HG02678 (cell line): ENCODE results near the gene DPEP1.
"Not testable (repeated sequence)": the region's sequence is repeated elsewhere in the genome, so short reads cannot be mapped to it uniquely, and the experiment has no call there.

Experiments
- ATAC-seq: cut with Tn5 transposase; IDR thresholded peaks from one replicate; pipeline ENCODE4 v1.9.1; 2021; ENCODE audit warnings: mild to moderate bottlenecking, moderate library complexity; ENCODE audit not compliant: unreplicated experiment

DPEP1 gene

GRCh38 chr16:89645122-89645521 is 31.7 kb downstream of the DPEP1 start:
- ATAC-seq, result no peak

DNA sequence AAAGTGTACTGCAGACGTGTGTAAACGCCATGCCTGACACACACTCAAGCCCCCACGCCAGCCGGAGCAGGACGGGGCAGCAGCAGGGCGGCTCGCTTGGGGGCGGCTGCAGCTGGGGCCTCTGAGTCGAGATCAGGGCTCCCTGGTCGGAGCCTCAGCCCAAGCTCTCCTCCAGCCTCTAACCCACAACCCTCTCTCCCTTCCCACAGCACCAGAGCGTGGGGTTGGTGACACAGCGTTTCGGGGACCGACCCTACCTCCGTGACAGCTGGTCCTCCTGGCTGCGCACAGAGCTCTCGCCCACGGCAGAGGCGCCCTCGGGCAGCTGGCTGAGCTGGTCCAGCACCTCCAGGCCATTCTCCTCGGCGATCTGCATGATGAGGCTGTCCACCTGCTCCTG is 32.8 kb downstream of the DPEP1 start:
- ATAC-seq, result no peak

GRCh38 chr16:89646906-89647305 is 33.5 kb downstream of the DPEP1 start:
- no peak for ATAC-seq

DNA sequence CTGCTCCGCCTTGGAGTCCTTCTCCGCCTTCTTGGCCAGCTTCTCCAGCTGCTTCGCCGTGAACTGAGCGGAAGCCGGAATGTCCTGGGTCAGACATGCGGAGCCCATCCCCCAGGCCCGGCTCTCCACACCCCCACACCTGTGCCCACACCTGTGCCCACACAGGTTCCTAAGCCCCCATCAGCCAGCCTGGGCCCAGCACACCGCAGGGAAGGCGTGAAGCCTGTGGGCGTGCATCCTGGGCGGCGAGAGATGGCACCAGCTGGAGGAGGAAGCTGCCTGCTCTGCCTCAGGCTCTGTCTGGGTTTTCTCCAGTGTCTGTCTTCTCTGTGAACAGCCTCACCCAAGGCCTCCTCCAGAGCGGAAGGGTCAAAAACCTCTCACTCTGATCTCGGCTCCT is 38.1 kb downstream of the DPEP1 start:
- ATAC-seq, result no peak

GRCh38 chr16:89653656-89654295 is 40.3 kb downstream of the DPEP1 start:
- ATAC-seq, result no peak

GRCh38 chr16:89655062-89655643 is 41.7 kb downstream of the DPEP1 start:
- ATAC-seq, result no peak

DNA sequence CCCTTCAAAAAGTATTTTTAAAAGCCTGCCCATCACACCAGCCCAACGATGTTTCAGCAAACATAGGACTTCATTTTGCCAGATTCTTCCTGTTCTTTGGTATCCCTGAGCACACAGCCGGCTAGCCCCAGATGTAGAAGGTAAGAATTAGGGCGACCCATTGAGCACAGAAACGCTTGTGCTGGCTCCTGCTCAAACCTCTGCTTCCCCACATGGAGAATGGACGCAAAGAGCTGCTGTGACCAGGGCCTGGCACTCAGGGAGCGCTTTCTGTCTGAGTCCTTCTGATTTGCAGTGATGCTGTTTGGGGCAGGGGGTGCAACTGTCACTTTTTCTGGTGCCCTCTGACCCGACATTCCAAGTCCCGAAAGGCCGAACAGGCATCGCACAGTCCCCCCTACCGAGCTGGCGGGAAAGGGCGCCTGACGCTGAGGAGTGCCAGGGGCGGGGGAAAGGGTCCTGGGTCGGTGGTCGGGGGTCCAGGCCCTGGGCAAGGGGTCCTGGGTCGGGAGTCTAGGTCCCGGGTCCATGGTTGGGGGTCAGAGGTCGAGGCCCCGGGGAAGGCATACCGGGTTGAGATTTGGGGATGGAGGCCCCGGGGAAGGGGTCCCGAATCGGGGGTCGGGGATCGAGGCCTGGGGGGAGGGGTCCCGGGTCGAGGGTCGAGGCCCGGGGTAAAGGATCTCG is 43.1 kb downstream of the DPEP1 start:
- ATAC-seq, result no peak

GRCh38 chr16:89657442-89658220 is 44.2 kb downstream of the DPEP1 start, which contains the start of the genes CHMP1A and SPATA33:
Gene CHMP1A (minus strand): TSS chr16:89657708. CDS start chr16:89657588, 120 bp downstream.
Gene SPATA33 (plus strand): TSS chr16:89657836. CDS start chr16:89657912, 76 bp downstream.
- peak; percentile 90 for ATAC-seq

DNA sequence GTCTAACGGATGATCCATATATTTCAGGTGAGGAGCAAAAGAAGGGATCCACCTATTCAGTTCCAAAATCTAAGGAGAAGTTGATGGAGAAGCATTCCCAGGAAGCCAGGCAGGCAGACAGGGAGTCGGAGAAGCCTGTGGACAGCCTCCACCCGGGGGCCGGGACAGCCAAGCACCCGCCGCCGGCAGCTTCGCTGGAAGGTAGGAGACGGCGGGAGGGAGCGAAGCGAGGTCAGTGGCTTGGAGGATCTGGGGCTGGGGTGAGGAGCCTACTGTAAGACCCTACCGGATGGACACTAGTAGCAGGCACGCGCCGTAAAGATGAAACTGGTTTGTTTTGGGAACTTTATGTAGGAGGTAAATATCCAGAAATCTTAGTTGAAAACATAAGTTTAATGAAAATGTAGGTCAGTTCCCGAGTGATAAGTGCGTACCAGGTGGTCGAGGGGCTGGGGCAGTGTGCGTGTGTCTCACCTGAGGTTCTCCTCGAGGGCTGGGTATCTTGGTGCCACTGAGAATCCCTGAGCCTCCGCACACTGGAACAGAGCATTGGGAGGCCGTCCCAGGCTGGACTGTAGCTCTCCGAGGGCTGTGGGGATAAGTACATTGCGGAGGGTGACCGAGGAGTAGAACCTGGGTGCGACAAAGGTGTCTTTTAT is 44.9 kb downstream of the DPEP1 start:
- ATAC-seq, result peak; percentile 15

DNA sequence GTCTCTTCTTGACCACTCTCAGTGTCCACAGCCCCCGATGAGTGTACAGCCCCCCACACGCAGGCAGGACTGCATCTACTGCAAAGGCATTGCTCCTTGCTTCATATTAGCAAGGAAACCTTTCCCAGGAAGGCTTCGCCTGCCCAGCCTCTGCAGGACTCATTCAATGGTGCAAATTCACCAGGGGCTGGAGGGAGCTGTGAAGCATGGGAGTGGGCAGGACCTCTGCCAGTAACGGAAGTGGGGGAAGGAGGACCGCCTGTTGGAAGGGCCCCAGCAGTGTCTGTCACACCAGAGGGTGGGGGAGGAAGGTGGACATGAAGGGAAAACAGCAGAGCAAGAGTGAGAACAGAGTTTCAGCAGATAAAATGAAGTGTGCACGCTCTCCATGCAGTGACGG is 46.7 kb downstream of the DPEP1 start:
- ATAC-seq, result no peak

DNA sequence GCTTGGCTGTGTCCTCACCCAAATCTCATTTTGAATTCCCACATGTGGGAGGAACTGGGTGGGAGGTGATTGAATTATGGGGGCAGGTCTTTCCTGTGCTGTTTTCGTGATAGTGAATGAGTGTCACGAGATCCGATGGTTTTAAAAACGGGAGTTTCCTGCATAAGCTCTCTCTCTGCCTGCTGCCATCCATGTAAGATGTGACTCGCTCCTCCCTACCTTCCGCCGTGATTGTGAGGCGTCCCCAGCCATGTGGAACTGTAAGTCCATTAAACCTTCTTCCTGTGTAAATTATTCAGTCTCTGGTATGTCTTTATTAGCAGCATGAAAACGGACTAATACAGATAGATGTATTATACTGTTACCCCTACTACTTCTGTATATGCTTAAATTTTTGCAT is 47.8 kb downstream of the DPEP1 start:
- ATAC-seq, result no peak

GRCh38 chr16:89664238-89664637 is 50.8 kb downstream of the DPEP1 start:
- ATAC-seq, result not testable (repeated sequence)

- not testable (repeated sequence) for ATAC-seq
These were observed 53.6 kb downstream of the DPEP1 start for GRCh38 chr16:89667000-89667399.

DNA sequence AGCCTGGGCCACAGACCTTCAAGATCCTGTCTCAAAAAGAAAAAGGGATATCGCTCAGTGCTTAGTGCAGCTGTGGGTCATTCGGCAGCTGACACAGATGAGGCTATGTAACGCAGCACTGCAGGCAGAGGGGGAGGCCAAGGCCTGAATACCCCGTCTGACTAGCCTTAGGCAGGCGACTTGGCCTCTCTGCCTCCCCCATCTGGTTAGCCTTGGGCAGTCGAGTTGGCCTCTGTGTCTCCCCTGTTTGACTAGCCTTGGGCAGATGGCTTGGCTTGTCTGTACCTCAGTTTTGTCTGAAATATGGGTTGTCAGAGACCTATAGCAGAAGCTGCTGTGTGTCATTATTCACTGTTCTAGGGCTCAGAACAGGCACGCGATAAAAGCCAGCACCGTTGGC is 54.2 kb downstream of the DPEP1 start:
- no peak for ATAC-seq

GRCh38 chr16:89668790-89669158 is 55.3 kb downstream of the DPEP1 start:
- ATAC-seq, result no peak

DNA sequence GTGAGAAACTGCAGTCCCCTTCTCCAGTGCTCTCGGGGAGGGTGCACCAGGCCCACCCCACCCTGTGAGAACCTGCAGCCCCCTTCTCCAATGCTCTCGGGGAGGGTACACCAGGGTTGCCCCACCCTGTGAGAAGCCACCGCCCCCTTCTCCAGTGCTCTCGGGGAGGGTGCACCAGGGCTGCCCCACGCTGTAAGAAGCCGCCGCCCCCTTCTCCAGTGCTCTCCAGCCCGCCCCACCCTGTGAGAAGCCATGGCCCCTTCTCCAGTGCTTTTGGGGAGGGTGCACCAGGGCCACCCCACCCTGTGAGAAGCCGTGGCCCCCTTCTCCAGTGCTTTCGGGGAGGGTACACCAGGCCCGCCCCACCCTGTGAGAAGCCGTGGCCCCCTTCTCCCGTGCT is 56.3 kb downstream of the DPEP1 start:
- no peak for ATAC-seq

- ATAC-seq, result no peak
These were observed 57.3 kb downstream of the DPEP1 start for GRCh38 chr16:89670496-89671431.

DNA sequence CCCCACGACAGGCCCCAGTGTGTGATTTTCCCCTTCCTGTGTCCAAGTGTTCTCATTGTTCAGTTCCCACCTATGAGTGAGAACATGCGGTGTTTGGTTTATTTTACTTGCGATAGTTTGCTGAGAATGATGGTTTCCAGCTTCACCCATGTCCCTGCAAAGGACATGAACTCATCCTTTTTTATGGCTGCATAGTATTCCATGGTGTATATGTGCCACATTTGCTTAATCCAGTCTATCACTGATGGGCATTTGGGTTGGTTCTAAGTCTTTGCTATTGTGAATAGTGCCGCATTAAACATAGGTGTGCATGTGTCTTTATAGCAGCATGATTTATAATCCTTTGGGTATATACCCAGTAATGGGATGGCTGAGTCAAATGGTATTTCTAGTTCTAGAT is 58.1 kb downstream of the DPEP1 start:
- ATAC-seq, result not testable (repeated sequence)

DNA sequence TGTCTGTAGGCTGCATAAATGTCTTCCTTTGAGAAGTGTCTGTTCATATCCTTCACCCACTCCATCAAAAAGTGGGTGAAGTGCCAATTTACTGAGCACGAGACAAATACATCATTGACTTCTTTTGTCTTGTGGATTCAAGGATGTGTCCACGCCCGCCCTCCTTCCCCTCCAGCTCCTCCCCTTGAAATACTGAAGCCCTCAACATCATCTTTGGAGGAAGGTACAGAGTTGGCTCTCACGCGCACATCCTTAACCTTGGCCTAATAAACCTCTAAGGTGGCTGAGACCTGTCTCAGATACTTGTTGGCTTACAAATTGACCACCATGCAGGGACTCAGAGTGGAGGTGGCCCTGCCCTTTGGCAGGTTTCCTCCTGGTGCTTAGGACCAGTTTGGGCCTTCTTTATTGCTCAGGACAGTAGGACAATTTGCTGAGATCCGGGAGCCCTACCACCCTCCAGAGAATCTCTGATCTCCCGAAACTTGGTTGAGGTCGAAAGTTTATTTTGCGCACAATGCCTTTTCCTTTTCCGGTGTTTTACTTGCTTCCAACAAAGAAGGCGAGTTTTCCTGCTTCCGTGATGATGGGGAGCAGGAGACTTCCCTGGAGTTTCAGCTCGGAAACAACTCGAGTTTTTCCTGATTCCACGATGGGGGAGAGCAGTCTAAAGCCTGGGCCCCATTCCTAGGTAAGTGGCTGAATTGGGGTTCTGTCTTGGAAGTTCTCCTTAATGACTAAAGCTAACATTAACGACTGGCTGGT is 58.9 kb downstream of the DPEP1 start:
- no peak for ATAC-seq
